GM12878 (cell line): Measurements from ENCODE around the gene SLX9. TPM values are rescaled to one million over a fixed set of nuclear protein-coding genes. Genes with fewer than 3 reads are reported as not detected.

Source experiments
- DPF2 ChIP-seq: fragments of 450-650 bp; IDR thresholded peaks from 2 replicates; pipeline ENCODE4 v1.6.1; 2017; ENCODE audit warnings: mild to moderate bottlenecking
- EGR1 ChIP-seq, 2 experiments: IDR thresholded peaks; 1 replicate in 1 of 2; 2 replicates in 1 of 2; pipeline ENCODE4 v1.6.1; 2011 to 2012; ENCODE audit warnings: low read depth in 2 of 2, low read length in 2 of 2, borderline replicate concordance in 1 of 2, mild to moderate bottlenecking in 1 of 2, moderate library complexity in 1 of 2
- EP300 ChIP-seq, 2 experiments: fragments of 150-350 bp in 1 of 2; IDR thresholded peaks; 2 replicates each; pipeline ENCODE4 v1.6.1; 2011 to 2012; ENCODE audit warnings: low read depth in 2 of 2, low read length in 2 of 2, borderline replicate concordance in 1 of 2, improper control_type of control experiment in 1 of 2, inconsistent platforms in 1 of 2; ENCODE audit not compliant: control insufficient read depth in 1 of 2
- ETV6 ChIP-seq, 2 experiments: fragments of 450-650 bp in 1 of 2; IDR thresholded peaks in 1 of 2; conservative IDR thresholded peaks in 1 of 2; 2 replicates each; pipeline ENCODE4 v1.6.1; 2014; ENCODE audit warnings: antibody characterized with exemption in 1 of 2, borderline replicate concordance in 1 of 2, low read depth in 1 of 2, mild to moderate bottlenecking in 1 of 2, moderate library complexity in 1 of 2
- GABPA ChIP-seq: IDR thresholded peaks from 2 replicates; pipeline ENCODE4 v1.6.1; 2014; ENCODE audit warnings: antibody characterized with exemption, low read depth, mild to moderate bottlenecking, inconsistent platforms
- IKZF2 ChIP-seq, 2 experiments: fragments of 450-650 bp; IDR thresholded peaks; 2 replicates each; pipeline ENCODE4 v1.6.1; 2017; ENCODE audit warnings: mild to moderate bottlenecking in 2 of 2, moderate library complexity in 2 of 2
- IRF4 ChIP-seq: IDR thresholded peaks from 2 replicates; pipeline ENCODE4 v1.6.1; 2011; ENCODE audit warnings: low read depth, low read length
- JUNB ChIP-seq: IDR thresholded peaks from 2 replicates; pipeline ENCODE4 v1.6.1; 2016; ENCODE audit warnings: antibody characterized with exemption, mild to moderate bottlenecking
- NR2F1 ChIP-seq: fragments of 450-650 bp; conservative IDR thresholded peaks from 2 replicates; pipeline ENCODE4 v1.6.1; 2017; ENCODE audit warnings: mild to moderate bottlenecking
- SIN3A ChIP-seq: IDR thresholded peaks from 2 replicates; pipeline ENCODE4 v1.6.1; 2012; ENCODE audit warnings: low read depth, low read length, improper control_type of control experiment
- SMARCA5 ChIP-seq: fragments of 450-650 bp; IDR thresholded peaks from 2 replicates; pipeline ENCODE4 v1.6.1; 2017; ENCODE audit warnings: mild to moderate bottlenecking
- SP1 ChIP-seq: IDR thresholded peaks from one replicate; pipeline ENCODE4 v1.6.1; 2011; ENCODE audit warnings: low read depth, low read length
- TAF1 ChIP-seq: IDR thresholded peaks from 2 replicates; pipeline ENCODE4 v1.6.1; 2011; ENCODE audit warnings: mild to moderate bottlenecking, low read depth, low read length, borderline replicate concordance
- polyA plus RNA-seq, 11 experiments: library from polyadenylated mRNA; depleted of rRNA in 4 of 11; unstranded in 6 of 11; stranded (reverse) in 5 of 11; fragments of >200 nt; fragmentation: Nextera tagmentation in 4 of 11; fragmentation: Illumina TruSeq in 1 of 11; extraction: Ambion mirVana in 4 of 11; extraction: Trizol in 1 of 11; gene quantifications; 1 replicate in 1 of 11; 2 replicates in 10 of 11; pipeline versions ENCODE4 v1.2.1 to v1.2.3, GENCODE V29; 2011 to 2016; ENCODE audit warnings: inconsistent platforms in 2 of 11, missing spikeins in 2 of 11, low read depth in 1 of 11
- total RNA-seq, 4 experiments: library from RNA; depleted of rRNA in 3 of 4; stranded (reverse); fragments of >200 nt in 3 of 4; fragmentation: Illumina TruSeq in 1 of 4; extraction: Trizol in 1 of 4; gene quantifications; 2 replicates each; pipeline versions ENCODE4 v1.2.1 to v1.2.3, GENCODE V29; 2013 to 2021
- TF ChIP-seq, protein P1 (sequence below): IDR thresholded peaks from 2 replicates; pipeline ENCODE4 v1.6.1; 2012; ENCODE audit warnings: low read length, inconsistent platforms
- TF ChIP-seq, protein P2 (sequence below): fragments of 450-650 bp; IDR thresholded peaks from 2 replicates; pipeline ENCODE4 v1.6.1; 2017; ENCODE audit warnings: borderline replicate concordance
- TF ChIP-seq, protein P3 (sequence below): fragments of 450-650 bp; IDR thresholded peaks from 2 replicates; pipeline ENCODE4 v1.6.1; 2016; ENCODE audit warnings: mild to moderate bottlenecking, moderate library complexity, borderline replicate concordance

SLX9 gene
- total and polyA plus RNA-seq, 10 of the 15 experiments (the other 5 are each of a cell fraction or from before 2014, with no cell fraction given), result 0.69 to 81.3 (median 33.9) TPM

DNA sequence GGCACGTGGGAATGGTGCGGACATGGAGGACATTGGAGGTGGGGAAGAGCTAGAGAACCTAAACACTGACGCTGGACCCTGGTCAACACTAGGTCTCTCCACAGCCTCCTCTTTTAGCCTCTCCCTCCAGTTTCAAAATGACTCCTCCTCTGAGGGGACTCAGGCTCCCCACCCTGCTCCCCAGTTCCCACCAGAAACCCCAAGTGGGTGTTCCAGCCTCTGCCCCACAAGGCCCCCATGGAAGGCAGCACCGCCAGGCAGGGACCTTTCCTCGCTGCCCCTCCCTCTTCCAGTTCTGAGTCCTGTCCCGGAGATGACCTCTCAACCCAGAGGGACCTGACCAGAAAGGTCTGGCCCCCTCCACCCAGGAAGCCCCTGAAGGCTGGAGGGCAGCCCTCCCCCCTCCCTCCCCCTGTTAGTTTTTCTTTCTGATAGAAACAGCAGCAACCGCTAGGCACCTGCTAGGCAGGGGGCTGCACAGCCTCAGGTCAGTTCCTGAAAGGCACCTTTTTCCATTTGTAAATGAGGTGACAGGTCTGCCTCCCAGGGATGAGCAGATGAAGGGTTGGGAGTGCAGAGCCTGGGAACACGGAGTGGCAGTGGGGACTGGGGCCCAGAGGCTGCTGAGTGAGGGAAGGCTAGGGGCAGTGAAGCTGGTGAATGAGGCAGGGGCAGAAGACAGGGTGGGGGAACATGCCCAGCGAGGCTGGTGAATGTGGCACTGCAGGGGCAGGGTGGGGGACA is 9.9 kb upstream of the SLX9 start (continued):
- 0 out of 2 replicates have a peak, but pooled peaks have one; percentile 64 for TF ChIP-seq IRF4
- no peak for TF ChIP-seq GABPA
- no peak for TF ChIP-seq TAF1
- no peak for TF ChIP-seq EP300 (IDR thresholded peaks at IDR 0.05; ENCODE audit: borderline replicate concordance in 1 of 2, control insufficient read depth in 1 of 2, low read depth in 2 of 2, low read length in 2 of 2)
- no peak for TF ChIP-seq SMARCA5
- no peak for TF ChIP-seq IKZF2 (IDR thresholded peaks at IDR 0.05)
- TF ChIP-seq JUNB, result peak; percentile 43; the same call in 1 of the 2 replicates
- TF ChIP-seq, protein P1, sequence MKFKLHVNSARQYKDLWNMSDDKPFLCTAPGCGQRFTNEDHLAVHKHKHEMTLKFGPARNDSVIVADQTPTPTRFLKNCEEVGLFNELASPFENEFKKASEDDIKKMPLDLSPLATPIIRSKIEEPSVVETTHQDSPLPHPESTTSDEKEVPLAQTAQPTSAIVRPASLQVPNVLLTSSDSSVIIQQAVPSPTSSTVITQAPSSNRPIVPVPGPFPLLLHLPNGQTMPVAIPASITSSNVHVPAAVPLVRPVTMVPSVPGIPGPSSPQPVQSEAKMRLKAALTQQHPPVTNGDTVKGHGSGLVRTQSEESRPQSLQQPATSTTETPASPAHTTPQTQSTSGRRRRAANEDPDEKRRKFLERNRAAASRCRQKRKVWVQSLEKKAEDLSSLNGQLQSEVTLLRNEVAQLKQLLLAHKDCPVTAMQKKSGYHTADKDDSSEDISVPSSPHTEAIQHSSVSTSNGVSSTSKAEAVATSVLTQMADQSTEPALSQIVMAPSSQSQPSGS, result no peak
- TF ChIP-seq, protein P2, sequence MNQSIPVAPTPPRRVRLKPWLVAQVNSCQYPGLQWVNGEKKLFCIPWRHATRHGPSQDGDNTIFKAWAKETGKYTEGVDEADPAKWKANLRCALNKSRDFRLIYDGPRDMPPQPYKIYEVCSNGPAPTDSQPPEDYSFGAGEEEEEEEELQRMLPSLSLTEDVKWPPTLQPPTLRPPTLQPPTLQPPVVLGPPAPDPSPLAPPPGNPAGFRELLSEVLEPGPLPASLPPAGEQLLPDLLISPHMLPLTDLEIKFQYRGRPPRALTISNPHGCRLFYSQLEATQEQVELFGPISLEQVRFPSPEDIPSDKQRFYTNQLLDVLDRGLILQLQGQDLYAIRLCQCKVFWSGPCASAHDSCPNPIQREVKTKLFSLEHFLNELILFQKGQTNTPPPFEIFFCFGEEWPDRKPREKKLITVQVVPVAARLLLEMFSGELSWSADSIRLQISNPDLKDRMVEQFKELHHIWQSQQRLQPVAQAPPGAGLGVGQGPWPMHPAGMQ, result no peak
- TF ChIP-seq SP1, result no peak
- TF ChIP-seq NR2F1, result peak; percentile 69
- TF ChIP-seq ETV6 (conservative IDR thresholded peaks at IDR 0.05 in 1 of 2, IDR thresholded peaks at IDR 0.05 in 1 of 2; ENCODE audit: borderline replicate concordance in 1 of 2, low read depth in 1 of 2), result 0 out of 4 replicates have a peak, but pooled peaks of 1 of the 2 experiments have one; percentile 33
- peak; percentile 47; the same call in 1 of the 2 replicates for TF ChIP-seq DPF2
- TF ChIP-seq, protein P3, sequence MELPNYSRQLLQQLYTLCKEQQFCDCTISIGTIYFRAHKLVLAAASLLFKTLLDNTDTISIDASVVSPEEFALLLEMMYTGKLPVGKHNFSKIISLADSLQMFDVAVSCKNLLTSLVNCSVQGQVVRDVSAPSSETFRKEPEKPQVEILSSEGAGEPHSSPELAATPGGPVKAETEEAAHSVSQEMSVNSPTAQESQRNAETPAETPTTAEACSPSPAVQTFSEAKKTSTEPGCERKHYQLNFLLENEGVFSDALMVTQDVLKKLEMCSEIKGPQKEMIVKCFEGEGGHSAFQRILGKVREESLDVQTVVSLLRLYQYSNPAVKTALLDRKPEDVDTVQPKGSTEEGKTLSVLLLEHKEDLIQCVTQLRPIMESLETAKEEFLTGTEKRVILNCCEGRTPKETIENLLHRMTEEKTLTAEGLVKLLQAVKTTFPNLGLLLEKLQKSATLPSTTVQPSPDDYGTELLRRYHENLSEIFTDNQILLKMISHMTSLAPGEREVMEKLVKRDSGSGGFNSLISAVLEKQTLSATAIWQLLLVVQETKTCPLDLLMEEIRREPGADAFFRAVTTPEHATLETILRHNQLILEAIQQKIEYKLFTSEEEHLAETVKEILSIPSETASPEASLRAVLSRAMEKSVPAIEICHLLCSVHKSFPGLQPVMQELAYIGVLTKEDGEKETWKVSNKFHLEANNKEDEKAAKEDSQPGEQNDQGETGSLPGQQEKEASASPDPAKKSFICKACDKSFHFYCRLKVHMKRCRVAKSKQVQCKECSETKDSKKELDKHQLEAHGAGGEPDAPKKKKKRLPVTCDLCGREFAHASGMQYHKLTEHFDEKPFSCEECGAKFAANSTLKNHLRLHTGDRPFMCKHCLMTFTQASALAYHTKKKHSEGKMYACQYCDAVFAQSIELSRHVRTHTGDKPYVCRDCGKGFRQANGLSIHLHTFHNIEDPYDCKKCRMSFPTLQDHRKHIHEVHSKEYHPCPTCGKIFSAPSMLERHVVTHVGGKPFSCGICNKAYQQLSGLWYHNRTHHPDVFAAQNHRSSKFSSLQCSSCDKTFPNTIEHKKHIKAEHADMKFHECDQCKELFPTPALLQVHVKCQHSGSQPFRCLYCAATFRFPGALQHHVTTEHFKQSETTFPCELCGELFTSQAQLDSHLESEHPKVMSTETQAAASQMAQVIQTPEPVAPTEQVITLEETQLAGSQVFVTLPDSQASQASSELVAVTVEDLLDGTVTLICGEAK, result no peak
- TF ChIP-seq EGR1 (IDR thresholded peaks at IDR 0.05; ENCODE audit: borderline replicate concordance in 1 of 2, low read depth in 2 of 2, low read length in 2 of 2), result peak in 1 of 2 experiments; percentile 23; a peak in 1 of 3 replicates
- TF ChIP-seq SIN3A, result no peak
